ENCODE measurements around the gene SPP1.

Gene SPP1

GRCh38 chr4:87934157-87934704 lies 41.3 kb upstream of the SPP1 start:
- no peak for TF ChIP-seq TAF1 (IDR thresholded peaks at IDR 0.05; ENCODE audit: borderline replicate concordance, insufficient read depth, low read length)
- TF ChIP-seq REST (IDR thresholded peaks at IDR 0.05; ENCODE audit: insufficient read depth in 1 of 2, low read depth in 2 of 2, low read length in 2 of 2): no peak
- TF ChIP-seq FOXP2 (optimal IDR thresholded peaks at IDR 0.05; ENCODE audit: borderline replicate concordance, extremely low read depth, extremely low read length, insufficient read depth): no peak
- no peak for TF ChIP-seq SIN3A (IDR thresholded peaks at IDR 0.05; ENCODE audit: borderline replicate concordance, insufficient read depth, low read length)
- no peak for TF ChIP-seq POLR2AphosphoS5 (IDR thresholded peaks at IDR 0.05; ENCODE audit: low read depth, low read length)

- TF ChIP-seq POLR2AphosphoS5 (IDR thresholded peaks at IDR 0.05; ENCODE audit: low read depth, low read length) (no peak), SIN3A (IDR thresholded peaks at IDR 0.05; ENCODE audit: borderline replicate concordance, insufficient read depth, low read length) (no peak), FOXP2 (optimal IDR thresholded peaks at IDR 0.05; ENCODE audit: borderline replicate concordance, extremely low read depth, extremely low read length, insufficient read depth) (no peak), REST (IDR thresholded peaks at IDR 0.05; ENCODE audit: insufficient read depth in 1 of 2, low read depth in 2 of 2, low read length in 2 of 2) (no peak), TAF1 (IDR thresholded peaks at IDR 0.05; ENCODE audit: borderline replicate concordance, insufficient read depth, low read length) (no peak)
Measured at GRCh38 chr4:87934973-87935372, 40.5 kb upstream of the SPP1 start.

- TF ChIP-seq FOXP2 (optimal IDR thresholded peaks at IDR 0.05; ENCODE audit: borderline replicate concordance, extremely low read depth, extremely low read length, insufficient read depth) (no peak), REST (IDR thresholded peaks at IDR 0.05; ENCODE audit: insufficient read depth in 1 of 2, low read depth in 2 of 2, low read length in 2 of 2) (no peak), TAF1 (IDR thresholded peaks at IDR 0.05; ENCODE audit: borderline replicate concordance, insufficient read depth, low read length) (no peak), SIN3A (IDR thresholded peaks at IDR 0.05; ENCODE audit: borderline replicate concordance, insufficient read depth, low read length) (no peak), POLR2AphosphoS5 (IDR thresholded peaks at IDR 0.05; ENCODE audit: low read depth, low read length) (no peak)
Measured at GRCh38 chr4:87937523-87937922, 38.0 kb upstream of the SPP1 start.

GRCh38 chr4:87938746-87939145 lies 36.8 kb upstream of the SPP1 start:
- no peak for TF ChIP-seq REST (IDR thresholded peaks at IDR 0.05; ENCODE audit: insufficient read depth in 1 of 2, low read depth in 2 of 2, low read length in 2 of 2)
- TF ChIP-seq SIN3A (IDR thresholded peaks at IDR 0.05; ENCODE audit: borderline replicate concordance, insufficient read depth, low read length): no peak
- TF ChIP-seq POLR2AphosphoS5 (IDR thresholded peaks at IDR 0.05; ENCODE audit: low read depth, low read length): no peak
- TF ChIP-seq FOXP2 (optimal IDR thresholded peaks at IDR 0.05; ENCODE audit: borderline replicate concordance, extremely low read depth, extremely low read length, insufficient read depth): no peak
- no peak for TF ChIP-seq TAF1 (IDR thresholded peaks at IDR 0.05; ENCODE audit: borderline replicate concordance, insufficient read depth, low read length)
